Activated CD4-positive, CD25-positive, alpha-beta regulatory T cell treated with anti-CD3 and anti-CD28 coated beads, Interleukin-2, amount 50 U/mL, for 16 hours (primary cell): ENCODE data around the gene TPX2.

ENCODE experiments used
- DNase-seq: peaks from one replicate; pipeline ENCODE4 v3.0.0-alpha.2; 2020; ENCODE audit warnings: low read depth, low spot score

TPX2 gene

GRCh38 chr20:31831211-31831610 lies 92.1 kb downstream of the TPX2 start:
- DNase-seq: no peak

- DNase-seq: no peak
These were observed 92.7 kb downstream of the TPX2 start for GRCh38 chr20:31831771-31832306.

GRCh38 chr20:31833130-31833930 lies 94.2 kb downstream of the TPX2 start:
- DNase-seq: peak; percentile 16

GRCh38 chr20:31833931-31834521 lies 94.9 kb downstream of the TPX2 start:
- DNase-seq: no peak

DNA sequence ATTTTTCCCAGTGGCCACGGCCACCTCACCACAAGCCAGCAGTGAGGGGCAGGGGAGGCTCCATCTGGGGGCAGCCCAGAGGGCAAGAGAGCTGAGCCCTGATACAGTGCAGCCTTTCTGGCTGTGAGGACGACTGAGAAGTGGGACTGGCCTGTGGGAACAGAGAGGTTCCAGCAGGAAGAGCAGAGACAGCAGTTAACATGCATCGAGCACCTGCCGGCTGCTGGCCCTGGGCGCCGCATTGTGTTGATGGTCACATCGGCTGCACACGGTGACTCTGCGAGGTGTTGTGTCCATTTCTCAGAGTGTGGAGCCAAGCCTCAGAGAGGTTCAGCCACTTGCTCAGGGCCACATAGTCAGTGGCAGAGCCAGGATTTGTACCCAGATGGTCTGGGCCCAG lies 96.5 kb downstream of the TPX2 start:
- no peak for DNase-seq

DNA sequence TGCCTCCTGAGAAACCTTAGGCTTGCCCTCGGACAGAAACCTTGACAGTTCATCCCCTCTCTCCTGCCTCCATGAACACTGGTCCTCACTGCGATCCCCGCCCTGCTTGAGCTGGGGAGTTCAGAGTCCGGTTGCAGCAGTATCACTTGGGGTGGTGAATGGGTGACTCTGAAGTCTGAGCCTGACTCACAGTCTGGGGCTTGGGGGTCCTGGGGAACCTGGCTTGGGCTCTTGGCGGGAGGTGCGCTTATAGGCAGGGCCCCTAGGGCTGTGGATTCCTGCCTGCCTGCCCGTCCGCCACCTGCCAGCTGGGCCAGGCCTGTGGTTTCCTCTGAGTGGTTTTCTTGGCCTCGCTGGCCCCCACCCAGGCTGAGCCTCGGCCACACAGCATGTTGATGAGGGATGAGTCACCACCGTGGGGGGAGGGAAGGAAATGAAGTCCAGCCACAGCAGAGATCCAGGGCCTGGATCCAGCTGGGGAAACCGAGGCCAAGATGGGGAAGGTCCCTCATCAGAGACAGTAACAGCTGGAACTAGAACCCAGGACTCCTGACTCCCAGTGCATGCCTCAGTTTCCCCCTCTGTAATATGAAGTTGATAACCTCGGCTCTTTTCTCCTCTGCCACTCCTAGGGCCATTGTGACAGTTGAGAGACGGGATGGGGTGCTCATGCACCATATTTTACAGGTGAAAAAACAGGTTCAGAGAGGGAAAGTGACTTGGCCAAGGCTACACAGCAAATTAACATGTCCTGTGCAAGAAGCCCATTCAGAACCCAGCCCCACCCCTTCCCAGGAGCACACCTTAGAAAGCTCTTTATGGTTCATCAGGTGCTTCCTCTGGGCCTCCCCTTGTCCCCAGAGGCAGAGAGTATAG lies 97.1 kb downstream of the TPX2 start:
- no peak for DNase-seq

GRCh38 chr20:31836853-31837608 lies 97.9 kb downstream of the TPX2 start:
- DNase-seq: no peak

DNA sequence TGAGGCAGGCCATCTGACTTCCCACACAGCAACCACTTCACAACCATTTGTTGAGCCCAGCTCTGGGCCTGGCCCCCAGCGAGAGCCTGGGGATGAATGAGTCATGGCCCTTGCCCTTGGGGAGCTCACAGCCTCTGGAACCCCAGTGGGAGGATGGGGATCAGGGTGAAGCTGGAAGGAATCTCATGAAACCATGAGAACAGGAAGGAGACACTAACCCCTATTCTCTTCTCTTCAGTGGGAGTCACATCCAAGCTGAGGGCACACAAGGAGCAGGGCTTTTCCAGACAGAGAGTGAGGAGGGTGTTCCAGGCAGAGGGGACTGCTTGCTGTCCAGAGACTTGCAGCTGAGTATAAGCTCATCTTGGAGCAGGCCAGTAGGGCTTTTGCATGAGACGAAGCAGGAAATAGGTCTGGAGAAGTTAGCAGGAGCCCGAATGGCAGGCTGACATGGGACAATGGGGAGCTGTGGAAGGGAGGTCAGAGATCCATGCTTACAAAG lies 98.9 kb downstream of the TPX2 start:
- no peak for DNase-seq

DNA sequence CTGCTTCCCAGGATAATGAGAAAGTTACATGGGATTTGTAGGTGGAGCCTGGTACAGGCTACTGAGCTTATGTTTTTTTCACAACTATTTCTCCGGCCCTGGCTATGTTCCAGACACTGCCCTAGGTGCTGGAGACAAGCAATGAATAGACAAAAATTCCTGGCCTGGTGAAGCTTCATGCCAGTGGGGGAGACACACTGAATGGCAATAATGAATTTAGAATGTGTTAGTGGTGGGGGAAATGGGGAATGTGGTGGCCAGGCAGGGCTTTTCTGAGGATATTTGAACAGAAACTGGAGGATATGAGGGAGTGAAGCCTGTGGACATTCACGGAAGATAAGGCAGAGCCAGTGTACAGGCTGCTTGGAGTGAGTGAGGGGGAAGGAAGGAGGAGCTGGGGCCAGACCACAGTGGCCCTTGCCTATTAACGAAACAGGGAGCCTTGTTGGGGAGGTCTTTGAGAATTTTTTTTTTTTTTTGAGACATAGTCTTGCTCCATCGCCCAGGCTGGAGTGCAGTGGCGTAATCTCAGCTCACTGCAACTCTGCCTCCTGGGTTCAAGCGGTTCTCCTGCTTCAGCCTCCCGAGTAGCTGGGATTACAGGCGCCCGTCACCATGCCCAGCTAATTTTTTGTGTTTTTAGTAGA lies 99.7 kb downstream of the TPX2 start:
- DNase-seq: no peak

DNA sequence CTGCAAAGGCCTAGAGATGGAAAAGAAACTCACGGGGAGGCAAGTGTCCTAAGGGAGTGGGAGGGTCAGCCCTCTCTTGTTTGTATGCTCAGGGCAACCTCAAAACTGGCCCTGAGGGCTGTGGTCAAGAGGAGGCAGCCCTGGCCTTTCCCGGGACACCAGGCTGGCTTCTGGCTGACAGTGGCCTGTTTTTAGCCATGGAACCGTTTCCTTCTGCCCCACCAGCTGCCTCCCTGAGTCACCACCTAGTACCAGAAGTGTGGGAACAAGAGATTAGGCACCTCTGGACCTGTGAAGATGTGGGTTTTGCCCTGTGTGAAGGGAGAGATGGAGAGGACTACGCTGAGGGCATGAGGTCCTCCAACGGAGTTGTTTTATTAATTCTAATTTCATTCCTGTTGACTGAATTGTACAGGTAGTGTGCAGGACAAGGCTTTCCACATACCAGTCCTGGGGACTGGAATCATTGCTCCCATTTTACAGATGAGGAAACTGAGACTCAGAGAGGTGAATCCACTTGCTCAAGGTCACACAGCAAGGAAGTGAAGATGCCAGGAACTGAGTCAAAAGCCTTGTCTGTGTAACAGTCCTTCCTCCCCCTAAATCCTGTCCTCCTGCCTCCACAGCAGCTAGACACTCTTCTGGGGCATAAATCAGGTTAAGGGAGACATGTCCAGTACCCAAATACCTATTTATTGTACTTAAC lies 100.8 kb downstream of the TPX2 start:
- DNase-seq: no peak

GRCh38 chr20:31840906-31841816 lies 102.1 kb downstream of the TPX2 start:
- no peak for DNase-seq

- DNase-seq: no peak
These were observed 102.8 kb downstream of the TPX2 start for GRCh38 chr20:31841928-31842327.

GRCh38 chr20:31842471-31843157 lies 103.5 kb downstream of the TPX2 start:
- DNase-seq: no peak

DNA sequence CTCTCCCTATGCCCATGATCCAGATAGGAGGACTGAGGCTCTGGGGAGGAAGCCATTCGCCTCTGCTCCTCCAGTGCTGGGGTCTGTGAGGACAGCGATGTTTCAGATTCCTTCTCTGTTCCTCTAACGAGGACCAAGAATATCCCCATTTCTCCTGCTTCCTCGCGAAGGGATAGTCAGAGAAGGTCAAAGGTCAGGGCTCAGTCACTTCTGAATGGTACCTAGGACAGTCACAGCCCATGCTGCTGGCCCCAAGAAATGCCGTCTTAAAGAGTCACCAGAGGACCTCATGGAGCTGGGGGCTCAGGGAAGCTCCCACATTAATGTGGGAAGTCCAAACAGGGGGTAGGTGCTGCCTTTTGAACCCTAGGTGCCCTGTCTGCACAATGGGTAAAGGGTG lies 104.2 kb downstream of the TPX2 start:
- DNase-seq: no peak

- DNase-seq: no peak
These were observed 104.8 kb downstream of the TPX2 start for GRCh38 chr20:31843881-31844280.

- DNase-seq: no peak
These were observed 105.7 kb downstream of the TPX2 start for GRCh38 chr20:31844737-31845299.

DNA sequence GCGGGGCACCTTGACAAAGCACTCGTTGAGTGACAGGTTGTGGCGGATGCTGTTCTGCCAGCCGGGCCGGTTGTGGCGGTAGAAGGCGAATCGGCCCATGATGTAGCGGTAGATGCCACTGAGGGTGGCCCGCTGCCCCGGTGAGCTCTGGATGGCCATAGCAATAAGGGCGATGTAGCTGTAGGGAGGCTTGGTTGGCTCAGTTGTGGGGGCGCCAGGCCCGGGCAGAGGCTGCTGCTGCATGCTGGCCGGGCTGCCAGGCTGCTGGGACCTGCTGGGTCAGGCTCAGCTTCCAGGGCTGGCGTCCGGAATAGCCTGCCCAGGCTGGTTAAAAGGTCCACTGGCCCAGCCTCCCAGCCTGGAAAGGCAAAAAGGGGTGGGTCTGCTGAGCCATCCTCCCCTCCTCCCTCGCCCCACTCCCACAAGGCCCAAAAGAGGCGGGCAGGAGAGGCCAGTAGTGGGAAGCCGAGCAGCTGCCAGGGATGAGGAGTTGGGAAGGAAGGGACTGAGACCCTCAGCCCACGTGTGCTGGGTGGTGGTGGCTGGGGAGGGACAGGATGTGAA lies 106.3 kb downstream of the TPX2 start, which contains the start of gene FOXS1:
FOXS1 (minus strand) TSS at position 305 of the 564 bp plus-strand sequence; CDS start at position 243, 62 bp downstream.
- DNase-seq: no peak

GRCh38 chr20:31846793-31847138 lies 107.7 kb downstream of the TPX2 start:
- DNase-seq: no peak
